ENCODE results near the gene CEACAM20.
A peak's percentile ranks its signal among the peaks of the same experiment; 100 is the strongest.
"Not testable (repeated sequence)": the region's sequence is repeated elsewhere in the genome, so short reads cannot be mapped to it uniquely, and the experiment has no call there.

CEACAM20 gene

GRCh38 chr19:44529536-44529935 lies at the start of gene CEACAM20:
TSS of gene CEACAM20 (minus strand) at chr19:44529675. CDS start at chr19:44529509, 166 bp downstream.
- DNase-seq (ENCODE audit: low read depth) = no peak

GRCh38 chr19:44577566-44577874 lies 48.0 kb upstream of the CEACAM20 start:
- no peak for DNase-seq (ENCODE audit: low read depth)

- DNase-seq (ENCODE audit: low read depth) = peak; percentile 26
These were observed 47.5 kb upstream of the CEACAM20 start for GRCh38 chr19:44576843-44577565.

- no peak for DNase-seq (ENCODE audit: low read depth)
These were observed 45.7 kb upstream of the CEACAM20 start for GRCh38 chr19:44575116-44575700.

- no peak for DNase-seq (ENCODE audit: low read depth)
These were observed 44.9 kb upstream of the CEACAM20 start for GRCh38 chr19:44574186-44574950.

GRCh38 chr19:44573627-44574026 lies 44.2 kb upstream of the CEACAM20 start:
- no peak for DNase-seq (ENCODE audit: low read depth)

- DNase-seq (ENCODE audit: low read depth) = no peak
These were observed 43.7 kb upstream of the CEACAM20 start for GRCh38 chr19:44573183-44573582.

GRCh38 chr19:44572581-44572900 lies 43.1 kb upstream of the CEACAM20 start:
- no peak for DNase-seq (ENCODE audit: low read depth)

GRCh38 chr19:44571830-44572580 lies 42.5 kb upstream of the CEACAM20 start:
- DNase-seq (ENCODE audit: low read depth) = no peak

- DNase-seq (ENCODE audit: low read depth) = peak; percentile 74
These were observed 41.7 kb upstream of the CEACAM20 start for GRCh38 chr19:44570984-44571684.

- DNase-seq (ENCODE audit: low read depth) = no peak
These were observed 41.1 kb upstream of the CEACAM20 start for GRCh38 chr19:44570603-44570983.

GRCh38 chr19:44567745-44568144 lies 38.3 kb upstream of the CEACAM20 start:
- no peak for DNase-seq (ENCODE audit: low read depth)

- no peak for DNase-seq (ENCODE audit: low read depth)
These were observed 37.5 kb upstream of the CEACAM20 start for GRCh38 chr19:44566984-44567383.

- not testable (repeated sequence) for DNase-seq (ENCODE audit: low read depth)
These were observed 33.7 kb upstream of the CEACAM20 start for GRCh38 chr19:44563086-44563655.

GRCh38 chr19:44557933-44558332 lies 28.5 kb upstream of the CEACAM20 start:
- DNase-seq (ENCODE audit: low read depth) = no peak

GRCh38 chr19:44554641-44555246 lies 25.3 kb upstream of the CEACAM20 start:
- DNase-seq (ENCODE audit: low read depth) = no peak

- no peak for DNase-seq (ENCODE audit: low read depth)
These were observed 24.1 kb upstream of the CEACAM20 start for GRCh38 chr19:44553478-44554171.

- no peak for DNase-seq (ENCODE audit: low read depth)
These were observed 22.8 kb upstream of the CEACAM20 start for GRCh38 chr19:44552324-44552723.

GRCh38 chr19:44551850-44552249 lies 22.4 kb upstream of the CEACAM20 start:
- no peak for DNase-seq (ENCODE audit: low read depth)

GRCh38 chr19:44550976-44551375 lies 21.5 kb upstream of the CEACAM20 start:
- DNase-seq (ENCODE audit: low read depth) = not testable (repeated sequence)

- no peak for DNase-seq (ENCODE audit: low read depth)
These were observed 20.0 kb upstream of the CEACAM20 start for GRCh38 chr19:44549507-44549906.
